Measurements from ENCODE around the gene MYO7A.

MYO7A gene

DNA sequence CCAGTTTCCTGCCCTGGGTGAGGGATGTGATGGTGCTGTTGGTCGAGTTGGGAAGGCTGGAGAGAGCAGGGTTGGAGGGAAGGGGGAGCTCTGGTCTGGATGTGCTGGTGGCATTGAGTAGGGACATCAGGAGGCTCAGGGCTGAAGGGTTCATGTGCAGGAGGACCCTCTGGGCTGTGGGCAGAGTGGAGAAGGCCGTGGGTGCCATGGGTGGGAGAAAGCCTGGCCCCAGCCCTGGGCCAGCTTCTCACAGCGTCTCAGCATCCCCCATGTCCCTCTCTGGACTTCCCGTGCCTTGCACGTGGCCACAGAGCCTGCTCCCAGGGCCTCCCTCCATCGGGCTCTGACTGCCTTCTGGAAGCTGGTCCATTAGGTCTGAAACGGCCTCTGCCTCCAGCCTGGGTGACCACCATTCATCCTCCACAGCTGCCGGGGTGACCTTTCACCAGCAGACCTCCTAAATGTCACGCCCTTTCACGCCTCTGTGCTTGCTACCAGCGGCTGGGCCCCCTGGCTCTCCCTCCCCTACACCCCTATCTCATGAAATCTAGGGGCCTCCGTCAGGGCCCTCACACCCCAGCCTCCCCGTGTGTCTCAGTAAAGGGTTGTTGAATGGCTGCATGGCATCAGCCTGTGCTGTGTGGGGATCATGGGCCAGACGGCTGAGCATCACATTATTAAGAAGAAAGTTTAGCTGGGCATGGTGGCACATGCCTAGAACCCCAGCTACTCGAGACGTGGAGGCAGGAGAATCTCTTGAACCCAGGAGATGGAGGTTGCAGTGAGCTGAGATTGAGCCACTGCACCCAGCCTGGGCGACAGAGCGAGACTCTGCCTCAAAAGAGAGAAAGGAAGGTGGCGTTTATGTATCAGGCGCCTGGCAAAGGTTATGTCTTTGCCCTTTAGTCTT is 25.5 kb downstream of the MYO7A start:
- Histone ChIP-seq H2BK120ac (ENCODE audit: low read depth, low read length) (no peak overlapping the region), H3K27ac (ENCODE audit: low read length, poor library complexity, severe bottlenecking) (no peak overlapping the region), H3K27me3 (ENCODE audit: control insufficient read depth in 1 of 2, insufficient read depth in 1 of 2, low read length in 2 of 2) (peaks cover 8 to 54% of the 10 kb centered on the region in 2 experiments), H3K9me3 (ENCODE audit: control insufficient read depth, low read length) (no peaks in the 10 kb centered on the region), H3K4me2 (ENCODE audit: low read length, poor library complexity, severe bottlenecking) (no peak overlapping the region), H3K23ac (ENCODE audit: low read length in 2 of 2) (no peak overlapping the region), H3K9ac (ENCODE audit: low read length) (no peak overlapping the region), H3K4me1 (ENCODE audit: control insufficient read depth, insufficient read depth, low read depth, low read length) (peaks cover 3% of the 10 kb centered on the region), H4K8ac (ENCODE audit: low read length) (no peak overlapping the region), H3K4me3 (ENCODE audit: insufficient read depth in 1 of 2, low read depth in 1 of 2, low read length in 2 of 2) (no peak overlapping the region), H3K4ac (ENCODE audit: low read depth in 1 of 2, low read length in 2 of 2) (no peak overlapping the region), H3K18ac (ENCODE audit: low read depth in 1 of 2, low read length in 2 of 2) (no peak overlapping the region), H3K14ac (ENCODE audit: low read length in 2 of 2) (no peak overlapping the region), H2AK5ac (ENCODE audit: low read length, severe bottlenecking) (no peak overlapping the region), H2AFZ (ENCODE audit: low read depth, low read length) (no peak overlapping the region), H2BK15ac (ENCODE audit: low read depth, poor library complexity, severe bottlenecking) (no peak overlapping the region), H3K36me3 (ENCODE audit: control insufficient read depth in 1 of 2, insufficient read depth in 2 of 2, low read depth in 1 of 2, low read length in 2 of 2) (no peaks in the 10 kb centered on the region), H3K79me1 (replicated peaks; ENCODE audit: low read length, poor library complexity, severe bottlenecking) (no peaks in the 10 kb centered on the region), H2BK5ac (ENCODE audit: low read depth, low read length, poor library complexity, severe bottlenecking) (no peak overlapping the region), H2BK12ac (ENCODE audit: low read length in 2 of 2) (no peak overlapping the region), H4K91ac (ENCODE audit: low read length) (no peak overlapping the region)
- 83% methylated on average over 20 of the region's 20 CpGs for WGBS
- DNase-seq, result no peak

- no peak overlapping the region for H4K8ac ChIP-seq (ENCODE audit: low read length)
- no peak overlapping the region for H3K23ac ChIP-seq (ENCODE audit: low read length in 2 of 2)
- peaks cover 18 to 60% of the 10 kb centered on the region in 2 experiments for H3K27me3 ChIP-seq (ENCODE audit: control insufficient read depth in 1 of 2, insufficient read depth in 1 of 2, low read length in 2 of 2)
- H2AK5ac ChIP-seq (ENCODE audit: low read length, severe bottlenecking), result no peak overlapping the region
- H3K36me3 ChIP-seq (ENCODE audit: control insufficient read depth in 1 of 2, insufficient read depth in 2 of 2, low read depth in 1 of 2, low read length in 2 of 2), result no peaks in the 10 kb centered on the region
- H2BK12ac ChIP-seq (ENCODE audit: low read length in 2 of 2), result no peak overlapping the region
- H3K9ac ChIP-seq (ENCODE audit: low read length), result no peak overlapping the region
- no peaks in the 10 kb centered on the region for H3K9me3 ChIP-seq (ENCODE audit: control insufficient read depth, low read length)
- no peak overlapping the region for H3K27ac ChIP-seq (ENCODE audit: low read length, poor library complexity, severe bottlenecking)
- no peak overlapping the region for H4K91ac ChIP-seq (ENCODE audit: low read length)
- H2BK15ac ChIP-seq (ENCODE audit: low read depth, poor library complexity, severe bottlenecking), result no peak overlapping the region
- no peak overlapping the region for H3K4me2 ChIP-seq (ENCODE audit: low read length, poor library complexity, severe bottlenecking)
- H3K4ac ChIP-seq (ENCODE audit: low read depth in 1 of 2, low read length in 2 of 2), result no peak overlapping the region
- H2AFZ ChIP-seq (ENCODE audit: low read depth, low read length), result no peak overlapping the region
- WGBS, result 88% methylated on average over 6 of the region's 10 CpGs
- H3K4me1 ChIP-seq (ENCODE audit: control insufficient read depth, insufficient read depth, low read depth, low read length), result peaks cover 1% of the 10 kb centered on the region
- no peak overlapping the region for H2BK5ac ChIP-seq (ENCODE audit: low read depth, low read length, poor library complexity, severe bottlenecking)
- DNase-seq, result no peak
- H3K79me1 ChIP-seq (replicated peaks; ENCODE audit: low read length, poor library complexity, severe bottlenecking), result no peaks in the 10 kb centered on the region
- no peak overlapping the region for H3K14ac ChIP-seq (ENCODE audit: low read length in 2 of 2)
- H3K18ac ChIP-seq (ENCODE audit: low read depth in 1 of 2, low read length in 2 of 2), result no peak overlapping the region
- no peak overlapping the region for H2BK120ac ChIP-seq (ENCODE audit: low read depth, low read length)
- H3K4me3 ChIP-seq (ENCODE audit: insufficient read depth in 1 of 2, low read depth in 1 of 2, low read length in 2 of 2), result no peak overlapping the region
These were observed 26.5 kb downstream of the MYO7A start for GRCh38 chr11:77154381-77155081.

DNA sequence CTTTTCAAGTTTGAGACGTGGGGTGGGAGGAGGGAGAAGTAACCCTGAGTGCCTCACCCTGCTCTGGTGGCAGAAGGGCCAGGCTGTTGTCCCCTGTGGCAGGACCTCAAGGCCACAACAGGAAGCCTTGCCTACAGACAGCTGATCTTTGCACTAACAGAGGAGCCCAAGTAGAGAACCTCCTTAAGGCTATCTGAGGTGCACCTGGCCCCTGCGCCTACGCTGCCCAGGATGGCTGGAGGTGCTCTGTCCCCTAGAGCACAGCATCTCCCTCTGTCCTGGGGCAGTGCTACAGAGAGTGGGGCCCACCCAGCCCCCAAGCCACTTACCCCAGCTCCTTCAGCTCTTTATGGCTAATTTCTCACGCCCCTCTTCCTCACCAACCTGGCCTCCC is 27.0 kb downstream of the MYO7A start:
- Histone ChIP-seq H3K18ac (ENCODE audit: low read depth in 1 of 2, low read length in 2 of 2) (no peak overlapping the region), H3K79me1 (replicated peaks; ENCODE audit: low read length, poor library complexity, severe bottlenecking) (no peaks in the 10 kb centered on the region), H2BK5ac (ENCODE audit: low read depth, low read length, poor library complexity, severe bottlenecking) (no peak overlapping the region), H4K8ac (ENCODE audit: low read length) (no peak overlapping the region), H3K9me3 (ENCODE audit: control insufficient read depth, low read length) (no peaks in the 10 kb centered on the region), H3K36me3 (ENCODE audit: control insufficient read depth in 1 of 2, insufficient read depth in 2 of 2, low read depth in 1 of 2, low read length in 2 of 2) (no peaks in the 10 kb centered on the region), H3K4me1 (ENCODE audit: control insufficient read depth, insufficient read depth, low read depth, low read length) (peaks cover under 1% of the 10 kb centered on the region), H3K4me3 (ENCODE audit: insufficient read depth in 1 of 2, low read depth in 1 of 2, low read length in 2 of 2) (no peak overlapping the region), H2AFZ (ENCODE audit: low read depth, low read length) (no peak overlapping the region), H2BK15ac (ENCODE audit: low read depth, poor library complexity, severe bottlenecking) (no peak overlapping the region), H3K27me3 (ENCODE audit: control insufficient read depth in 1 of 2, insufficient read depth in 1 of 2, low read length in 2 of 2) (peaks cover 23 to 59% of the 10 kb centered on the region in 2 experiments), H2BK120ac (ENCODE audit: low read depth, low read length) (no peak overlapping the region), H3K27ac (ENCODE audit: low read length, poor library complexity, severe bottlenecking) (no peak overlapping the region), H2AK5ac (ENCODE audit: low read length, severe bottlenecking) (no peak overlapping the region), H3K9ac (ENCODE audit: low read length) (no peak overlapping the region), H3K4ac (ENCODE audit: low read depth in 1 of 2, low read length in 2 of 2) (no peak overlapping the region), H3K14ac (ENCODE audit: low read length in 2 of 2) (no peak overlapping the region), H3K4me2 (ENCODE audit: low read length, poor library complexity, severe bottlenecking) (no peak overlapping the region), H2BK12ac (ENCODE audit: low read length in 2 of 2) (no peak overlapping the region), H3K23ac (ENCODE audit: low read length in 2 of 2) (no peak overlapping the region), H4K91ac (ENCODE audit: low read length) (no peak overlapping the region)
- WGBS, result 78% methylated on average over 3 of the region's 4 CpGs
- no peak for DNase-seq

DNA sequence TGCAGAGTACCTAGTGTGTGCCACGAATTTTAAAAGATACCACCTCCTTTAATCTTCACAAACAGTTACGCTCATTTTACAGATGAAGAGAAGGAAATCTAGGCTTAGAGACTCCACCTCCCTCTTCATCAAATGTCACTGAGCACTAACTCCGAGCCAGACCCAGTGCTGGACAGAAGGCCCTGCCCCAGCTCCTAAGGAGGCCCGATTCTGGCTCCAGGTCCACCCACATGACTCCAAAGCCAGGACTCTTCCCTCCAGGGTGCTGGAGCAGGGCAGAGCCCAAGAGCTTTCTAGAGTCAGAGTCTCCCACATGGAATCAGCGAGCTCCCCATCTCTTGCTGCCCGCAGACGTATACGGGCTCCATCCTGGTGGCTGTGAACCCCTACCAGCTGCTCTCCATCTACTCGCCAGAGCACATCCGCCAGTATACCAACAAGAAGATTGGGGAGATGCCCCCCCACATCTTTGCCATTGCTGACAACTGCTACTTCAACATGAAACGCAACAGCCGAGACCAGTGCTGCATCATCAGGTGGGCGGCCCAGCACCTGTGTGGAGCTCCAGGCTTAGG is 27.6 kb downstream of the MYO7A start:
- no peaks in the 10 kb centered on the region for H3K4me1 ChIP-seq (ENCODE audit: control insufficient read depth, insufficient read depth, low read depth, low read length)
- H2BK12ac ChIP-seq (ENCODE audit: low read length in 2 of 2), result no peak overlapping the region
- H3K4me3 ChIP-seq (ENCODE audit: insufficient read depth in 1 of 2, low read depth in 1 of 2, low read length in 2 of 2), result no peak overlapping the region
- H3K4ac ChIP-seq (ENCODE audit: low read depth in 1 of 2, low read length in 2 of 2), result no peak overlapping the region
- H2BK15ac ChIP-seq (ENCODE audit: low read depth, poor library complexity, severe bottlenecking), result no peak overlapping the region
- no peaks in the 10 kb centered on the region for H3K79me1 ChIP-seq (replicated peaks; ENCODE audit: low read length, poor library complexity, severe bottlenecking)
- no peak overlapping the region for H3K27ac ChIP-seq (ENCODE audit: low read length, poor library complexity, severe bottlenecking)
- H3K27me3 ChIP-seq (ENCODE audit: control insufficient read depth in 1 of 2, insufficient read depth in 1 of 2, low read length in 2 of 2), result peaks cover 27 to 61% of the 10 kb centered on the region in 2 experiments
- H2BK5ac ChIP-seq (ENCODE audit: low read depth, low read length, poor library complexity, severe bottlenecking), result no peak overlapping the region
- H2AK5ac ChIP-seq (ENCODE audit: low read length, severe bottlenecking), result no peak overlapping the region
- H3K23ac ChIP-seq (ENCODE audit: low read length in 2 of 2), result no peak overlapping the region
- H3K18ac ChIP-seq (ENCODE audit: low read depth in 1 of 2, low read length in 2 of 2), result no peak overlapping the region
- no peak overlapping the region for H3K4me2 ChIP-seq (ENCODE audit: low read length, poor library complexity, severe bottlenecking)
- H3K36me3 ChIP-seq (ENCODE audit: control insufficient read depth in 1 of 2, insufficient read depth in 2 of 2, low read depth in 1 of 2, low read length in 2 of 2), result no peaks in the 10 kb centered on the region
- no peak overlapping the region for H2BK120ac ChIP-seq (ENCODE audit: low read depth, low read length)
- no peak overlapping the region for H2AFZ ChIP-seq (ENCODE audit: low read depth, low read length)
- no peak overlapping the region for H4K91ac ChIP-seq (ENCODE audit: low read length)
- DNase-seq, result no peak
- H3K9ac ChIP-seq (ENCODE audit: low read length), result no peak overlapping the region
- H3K9me3 ChIP-seq (ENCODE audit: control insufficient read depth, low read length), result no peaks in the 10 kb centered on the region
- no peak overlapping the region for H3K14ac ChIP-seq (ENCODE audit: low read length in 2 of 2)
- 89% methylated on average over 13 of the region's 13 CpGs for WGBS
- no peak overlapping the region for H4K8ac ChIP-seq (ENCODE audit: low read length)

Measured in mesenchymal stem cell (in vitro differentiated cells and primary cell).